HG03457 (cell line): ENCODE data around the gene PATJ.

Source experiments
- ATAC-seq: cut with Tn5 transposase; IDR thresholded peaks from one replicate; pipeline ENCODE4 v1.9.1; 2021; ENCODE audit warnings: moderate number of reproducible peaks; ENCODE audit not compliant: unreplicated experiment

Gene PATJ

DNA sequence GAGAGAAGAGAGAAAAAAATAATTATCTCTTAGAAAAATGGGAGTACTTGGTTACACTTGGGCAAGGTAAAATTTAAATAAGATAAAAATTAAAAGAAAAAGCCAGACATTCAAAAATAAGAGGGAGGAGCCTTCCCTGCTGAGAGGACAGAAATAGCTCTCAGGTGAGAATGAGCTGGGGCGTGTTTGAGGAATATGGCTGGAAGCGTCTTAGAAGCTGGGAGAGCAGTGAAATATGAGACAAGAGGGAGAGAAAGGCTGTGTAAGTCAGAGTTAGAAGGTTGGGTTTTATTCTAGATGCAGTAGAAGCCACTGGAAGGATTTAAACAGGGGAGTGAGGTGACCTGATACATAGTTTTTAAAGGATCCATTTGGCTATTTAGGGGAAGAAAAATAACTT is 298.2 kb downstream of the PATJ start:
- ATAC-seq, result no peak

DNA sequence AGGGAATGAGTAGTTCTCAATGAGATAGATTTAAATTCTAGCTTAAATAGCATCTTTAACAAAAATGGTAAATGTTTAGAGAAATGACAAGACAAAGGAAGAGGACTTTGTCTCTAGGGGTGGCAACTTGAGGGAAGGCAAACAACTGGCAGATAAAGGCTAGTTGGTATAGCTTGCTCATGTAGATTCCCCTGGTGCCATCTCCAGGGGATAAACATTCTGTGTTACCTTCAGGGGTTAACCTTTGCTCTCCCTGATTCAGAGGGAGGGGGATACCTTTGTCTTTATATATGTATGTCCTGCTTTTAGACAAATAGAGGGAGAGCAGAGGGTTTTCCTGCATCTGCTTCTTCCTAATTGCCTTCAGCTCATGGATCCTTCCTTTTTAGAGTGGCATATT is 298.7 kb downstream of the PATJ start:
- no peak for ATAC-seq

DNA sequence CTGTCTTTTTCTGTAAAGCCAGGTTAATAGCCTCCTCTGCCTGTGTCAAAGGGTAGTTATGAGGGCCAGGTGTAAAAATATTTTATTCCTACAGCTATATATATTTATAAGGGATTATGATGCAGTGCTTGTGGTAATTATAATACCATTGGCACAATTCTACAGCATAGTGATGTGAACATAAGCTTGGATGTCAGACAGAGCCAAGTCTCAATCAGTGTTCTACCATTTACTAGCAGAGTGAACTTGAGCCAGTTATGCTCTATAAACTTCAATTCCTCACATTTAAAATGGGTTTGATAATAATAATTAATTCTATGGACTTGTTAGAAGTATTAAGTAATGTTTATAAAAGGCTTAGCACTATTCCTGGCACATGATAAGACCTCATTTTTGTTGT is 300.9 kb downstream of the PATJ start:
- ATAC-seq, result no peak

- no peak for ATAC-seq
Measured at GRCh38 chr1:62045574-62045973, 303.3 kb downstream of the PATJ start.

DNA sequence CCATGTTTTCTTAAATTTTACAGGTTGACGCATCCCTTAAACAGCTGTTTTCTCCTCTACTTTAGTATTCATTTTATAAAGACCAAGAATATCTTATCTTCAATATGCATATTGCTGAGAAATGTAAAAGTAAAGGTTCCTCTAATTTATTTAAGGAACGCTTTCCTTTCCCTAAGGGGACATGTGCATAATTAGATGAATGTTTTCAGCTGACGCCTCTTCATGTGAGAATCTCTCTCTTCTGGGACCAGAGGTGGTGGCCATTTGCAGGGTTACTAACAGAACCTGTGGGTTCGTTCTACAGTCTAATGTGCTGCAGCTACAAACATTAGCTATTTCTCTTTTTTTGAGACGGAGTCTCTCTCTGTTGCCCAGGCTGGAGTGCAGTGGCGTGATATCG is 304.6 kb downstream of the PATJ start:
- no peak for ATAC-seq

DNA sequence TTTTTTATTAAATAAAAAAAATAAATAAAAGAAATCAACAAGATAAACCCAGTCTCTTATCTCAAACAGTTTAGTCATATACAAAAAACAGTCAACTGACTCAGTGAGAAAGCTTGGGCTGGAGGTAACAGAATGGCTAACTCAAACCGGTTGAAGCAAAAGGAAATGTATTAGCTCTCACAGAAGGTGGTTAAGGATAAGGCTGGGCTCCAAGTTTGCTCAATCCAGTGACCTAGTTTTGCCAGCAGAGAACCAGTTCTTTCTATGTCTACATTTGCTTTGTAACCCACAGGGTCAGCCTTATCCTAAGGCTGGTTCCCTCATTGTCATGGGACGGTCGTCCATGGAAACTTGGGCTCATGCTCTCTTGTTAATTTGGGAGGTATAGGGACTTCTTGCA is 307.9 kb downstream of the PATJ start:
- ATAC-seq, result no peak

DNA sequence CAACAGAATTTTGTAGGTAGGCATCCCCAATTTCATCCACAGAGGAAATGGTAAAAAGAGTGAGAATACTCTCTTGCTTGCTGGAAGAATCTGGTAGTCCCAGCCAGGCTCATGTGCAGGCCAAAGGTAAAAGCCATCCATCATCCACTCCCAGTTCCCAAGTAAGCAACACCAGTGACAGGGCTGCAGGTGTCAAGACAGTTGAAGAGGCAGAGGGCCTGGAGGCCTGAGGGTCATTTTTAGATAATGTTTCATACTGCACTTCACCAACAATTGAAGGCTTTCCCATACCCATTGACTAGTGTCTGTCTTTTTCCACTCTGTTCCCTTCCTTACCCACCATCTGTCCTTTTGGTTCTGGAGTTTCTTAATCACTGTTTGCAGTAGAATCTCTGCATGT is 310.7 kb downstream of the PATJ start:
- no peak for ATAC-seq

DNA sequence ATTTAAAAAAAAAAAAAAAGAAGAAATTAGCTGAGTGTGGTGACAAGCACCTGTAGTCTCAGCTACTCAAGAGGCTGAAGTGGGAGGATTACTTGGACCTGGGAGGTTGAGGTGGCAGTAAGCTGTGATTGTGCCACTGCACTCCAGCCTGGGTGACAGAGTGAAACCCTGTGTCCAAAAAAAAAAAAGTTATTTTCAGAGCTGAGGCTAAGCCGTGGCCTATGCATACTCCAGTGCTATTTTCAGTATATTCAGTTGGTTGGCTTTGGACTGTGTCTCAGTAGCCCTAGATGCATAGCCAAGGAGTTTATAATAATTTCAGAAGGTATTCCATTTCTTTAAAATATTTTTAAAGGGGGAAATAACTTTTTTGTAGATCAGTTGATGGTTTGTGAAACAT is 311.9 kb downstream of the PATJ start:
- no peak for ATAC-seq

GRCh38 chr1:62057230-62057629 is 314.9 kb downstream of the PATJ start:
- ATAC-seq, result no peak

- no peak for ATAC-seq
Measured at GRCh38 chr1:62057641-62058290, 315.5 kb downstream of the PATJ start.

GRCh38 chr1:62058956-62059355 is 316.7 kb downstream of the PATJ start:
- no peak for ATAC-seq

- no peak for ATAC-seq
Measured at GRCh38 chr1:62062087-62062486, 319.8 kb downstream of the PATJ start.

- ATAC-seq, result no peak
Measured at GRCh38 chr1:62064829-62065407, 322.6 kb downstream of the PATJ start.

DNA sequence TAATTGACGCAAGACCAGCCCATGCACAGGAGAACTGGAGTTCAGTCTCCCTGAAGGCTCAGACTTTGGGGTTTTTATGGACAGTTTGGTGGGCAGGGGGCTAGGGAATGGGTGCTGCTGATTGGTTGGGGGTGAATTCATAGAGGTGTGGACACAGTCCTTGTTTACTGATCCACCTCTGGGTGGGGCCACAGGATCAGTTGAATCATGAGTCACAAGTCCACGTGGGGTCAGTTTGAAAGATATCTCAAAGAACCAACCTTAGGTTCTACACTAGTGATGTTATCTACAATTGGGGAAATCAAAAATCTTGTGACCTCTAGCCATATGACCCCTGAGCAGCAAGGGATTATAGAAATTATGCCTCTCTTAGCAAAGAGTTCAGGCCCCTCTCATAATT is 324.4 kb downstream of the PATJ start:
- no peak for ATAC-seq

- ATAC-seq, result no peak
Measured at GRCh38 chr1:62068416-62068843, 326.1 kb downstream of the PATJ start.

- no peak for ATAC-seq
Measured at GRCh38 chr1:62068978-62069377, 326.7 kb downstream of the PATJ start.

DNA sequence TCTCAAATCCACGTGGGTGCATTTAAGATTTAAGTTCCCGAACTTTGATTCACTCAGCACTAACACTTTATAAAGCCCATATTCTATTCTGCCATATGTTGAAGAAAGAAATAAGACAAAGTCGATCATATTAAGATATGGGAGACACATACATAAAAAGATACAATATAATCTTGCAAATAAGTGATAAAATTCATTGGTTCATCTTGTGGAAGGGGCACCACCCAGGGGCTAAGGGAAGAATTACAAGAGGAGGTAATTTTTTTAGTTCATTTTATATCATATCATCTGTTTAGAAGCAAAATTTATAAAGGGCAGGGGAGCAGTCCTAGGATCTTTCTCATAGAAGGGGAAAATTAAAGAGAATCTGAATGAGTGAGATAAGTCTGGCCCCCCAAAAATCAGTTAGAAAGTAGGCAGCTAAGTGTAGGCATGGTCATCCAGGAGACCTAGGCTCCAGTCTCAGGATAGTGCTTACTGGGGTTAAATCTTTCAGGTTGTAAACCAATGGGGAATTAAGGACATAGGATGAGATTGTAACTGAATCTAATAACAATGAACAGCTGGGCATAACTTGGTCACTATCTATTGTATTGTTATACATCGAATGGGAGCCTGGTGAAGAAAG is 328.2 kb downstream of the PATJ start:
- no peak for ATAC-seq

- no peak for ATAC-seq
Measured at GRCh38 chr1:62071695-62072094, 329.4 kb downstream of the PATJ start.

DNA sequence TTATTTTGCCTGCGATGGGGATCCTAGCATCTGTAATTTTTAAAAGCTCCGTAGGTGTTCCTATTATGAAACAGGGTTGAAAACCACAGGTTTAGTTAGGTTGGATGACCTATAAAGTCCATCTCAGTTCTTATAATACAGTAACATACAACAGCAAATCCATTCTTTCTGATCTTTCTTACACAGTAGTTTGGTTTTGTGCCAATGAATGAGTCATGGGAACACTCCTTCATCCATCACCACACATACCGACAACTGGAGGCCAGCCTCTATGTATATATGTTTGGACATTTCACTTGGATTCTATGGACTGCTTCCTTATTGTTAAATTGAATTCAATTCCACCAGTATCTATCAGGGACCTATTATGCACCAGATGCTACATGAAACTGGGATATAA is 334.0 kb downstream of the PATJ start:
- no peak for ATAC-seq

DNA sequence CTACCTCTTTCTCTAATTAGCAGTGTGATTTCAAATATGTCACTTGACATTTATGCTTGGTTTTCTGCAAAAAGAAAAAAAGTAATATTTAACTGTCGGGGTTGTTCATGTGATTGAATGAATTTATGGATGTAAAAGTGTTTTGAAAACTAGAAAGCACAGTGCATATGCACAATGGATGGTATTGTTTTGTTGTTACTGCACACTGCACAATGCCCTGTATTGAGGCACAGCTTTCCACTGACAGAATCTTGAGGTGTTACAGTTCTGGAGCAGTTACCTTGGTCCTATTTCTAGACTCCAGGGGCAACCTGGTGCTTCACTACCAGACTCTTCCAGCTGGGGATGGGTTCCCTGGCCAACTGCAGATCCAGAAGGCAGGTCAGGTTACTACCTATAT is 335.5 kb downstream of the PATJ start:
- no peak for ATAC-seq

DNA sequence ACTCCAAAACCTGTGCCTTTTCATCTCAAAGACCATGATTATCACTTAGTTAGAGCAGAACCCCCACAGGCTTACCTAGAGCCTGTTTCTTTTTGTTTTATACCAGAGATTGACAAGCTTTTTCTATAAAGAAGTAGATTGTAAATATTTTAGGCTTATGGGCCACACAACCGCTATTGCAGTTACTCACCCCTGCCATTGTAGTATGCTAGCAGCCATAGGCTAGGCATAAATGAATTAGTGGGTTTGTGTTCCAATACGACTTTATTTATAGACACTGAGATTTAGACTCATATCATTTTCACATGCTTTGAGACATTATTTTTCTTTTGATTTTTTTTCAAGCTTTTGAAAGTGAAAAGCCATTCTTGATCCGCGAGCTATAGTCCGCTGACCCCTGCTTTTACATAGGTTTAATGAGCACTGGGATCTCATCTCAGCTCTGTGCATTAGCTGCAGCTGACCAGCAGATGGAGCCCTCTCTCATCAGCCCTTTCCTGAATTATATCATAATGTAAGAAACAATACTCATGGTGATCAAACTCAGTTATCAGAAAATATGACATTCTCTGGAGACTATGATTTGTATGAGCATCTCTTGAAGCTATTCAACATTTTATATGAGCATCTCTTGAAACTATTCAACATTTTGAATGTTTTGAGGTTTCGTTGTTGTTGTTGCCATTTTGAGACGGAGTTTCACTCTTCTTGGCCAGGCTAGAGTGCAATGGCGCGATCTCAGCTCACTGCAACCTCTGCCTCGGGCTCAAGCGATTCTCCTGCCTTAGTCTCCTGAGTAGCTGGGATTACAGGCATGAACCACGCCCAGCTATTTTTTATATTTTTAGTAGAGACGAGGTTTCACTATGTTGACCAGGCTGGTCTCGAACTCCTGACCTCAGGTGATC is 340.4 kb downstream of the PATJ start:
- no peak for ATAC-seq
